ENCODE data around the gene FSTL5.
"Not testable (repeated sequence)": the region's sequence is repeated elsewhere in the genome, so short reads cannot be mapped to it uniquely, and the experiment has no call there.

Gene FSTL5

DNA sequence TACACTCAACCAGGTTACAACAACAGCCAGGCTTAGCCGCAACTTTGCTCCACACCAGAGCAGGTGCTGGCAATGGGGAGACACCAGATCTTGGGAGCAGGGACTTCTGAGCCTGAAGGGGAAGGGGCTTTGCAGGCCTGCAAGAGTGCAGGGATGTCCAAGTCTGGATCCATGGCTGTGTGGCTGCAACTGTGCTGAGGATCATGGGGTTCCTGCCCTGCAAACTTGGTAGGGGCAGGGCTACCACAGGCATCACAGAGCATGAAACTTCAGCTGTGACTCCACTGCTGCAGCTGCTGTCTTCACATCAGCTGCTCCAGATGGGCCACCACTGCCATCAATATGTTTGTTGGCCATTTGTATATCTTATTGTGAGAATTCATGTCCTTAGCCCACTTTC, 340.4 kb downstream of the FSTL5 start:
- no peak for DNase-seq

DNA sequence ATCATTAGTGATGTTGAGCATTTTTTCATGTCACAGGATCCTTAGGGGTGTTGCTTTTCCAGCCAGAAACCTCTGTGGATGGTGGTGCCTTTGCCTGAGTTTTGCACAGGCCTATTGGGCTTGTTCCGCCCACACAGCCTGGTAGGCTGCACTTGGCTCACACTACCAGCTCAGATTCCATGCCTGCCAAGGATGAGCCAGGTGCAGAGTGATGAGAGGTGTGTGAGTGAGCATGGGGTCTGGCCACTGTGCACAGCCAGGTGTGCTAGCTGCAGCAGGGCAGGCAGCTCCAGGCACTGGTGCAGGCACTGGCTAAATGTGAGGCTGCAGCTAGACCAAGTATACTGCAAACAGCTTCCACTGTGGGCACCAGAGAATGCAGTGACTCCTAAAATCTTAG, 341.6 kb downstream of the FSTL5 start:
- no peak for DNase-seq

DNA sequence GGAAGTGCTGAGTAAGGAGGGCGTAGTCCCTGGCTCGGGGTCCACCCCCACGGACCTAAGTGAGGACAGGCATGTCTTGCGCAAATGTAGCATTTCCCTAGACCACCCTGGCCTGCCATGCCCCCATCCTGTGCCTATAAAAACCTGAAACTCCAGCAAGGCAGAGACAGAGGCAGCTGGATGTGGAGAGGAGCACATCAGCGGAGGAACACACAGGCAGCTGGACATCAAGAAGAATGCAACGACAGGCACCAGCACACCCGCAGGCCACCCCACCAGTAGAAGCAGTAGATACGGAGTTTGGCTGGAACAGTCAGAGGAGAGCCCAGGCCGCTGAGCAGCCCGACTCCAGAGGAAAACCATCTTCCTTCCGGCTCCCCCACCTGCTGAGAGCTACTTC, 345.9 kb downstream of the FSTL5 start:
- DNase-seq = no peak

DNA sequence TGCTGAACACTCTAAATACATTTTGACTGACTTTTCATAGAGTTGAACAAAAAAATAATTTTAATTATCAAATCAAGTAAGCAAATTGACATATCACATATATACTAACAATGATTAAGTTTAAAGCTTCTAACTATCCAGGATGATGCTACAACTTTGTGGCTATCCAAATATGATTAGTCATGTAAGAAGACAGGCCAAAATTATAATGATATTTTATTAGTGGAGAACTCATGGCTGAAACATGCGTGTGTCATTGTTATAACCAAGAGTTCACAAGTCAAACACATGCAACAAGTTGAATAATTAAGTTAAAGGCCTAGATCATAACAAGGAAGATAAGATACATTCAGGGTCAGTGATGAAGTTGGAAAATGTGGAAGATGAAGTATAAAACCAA, 346.8 kb downstream of the FSTL5 start:
- DNase-seq = no peak

DNA sequence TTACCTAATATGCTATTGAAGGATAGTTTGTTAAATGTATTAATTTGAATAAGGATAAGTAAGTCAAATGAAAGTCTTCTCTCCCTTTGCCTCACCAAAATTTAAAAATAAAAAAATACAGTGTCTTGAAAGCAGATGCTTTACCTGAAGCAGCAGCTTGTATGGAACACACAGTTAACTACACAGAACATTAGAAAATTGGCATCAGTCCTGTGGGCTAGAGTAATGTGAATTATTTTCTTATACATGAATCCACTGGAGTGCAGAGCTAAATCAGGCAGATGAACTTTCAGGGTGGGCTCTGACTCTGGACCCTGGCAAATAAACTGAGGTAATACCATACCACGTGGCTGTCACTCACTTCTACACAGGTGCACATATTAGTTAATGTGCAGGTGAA, 348.0 kb downstream of the FSTL5 start:
- no peak for DNase-seq

DNA sequence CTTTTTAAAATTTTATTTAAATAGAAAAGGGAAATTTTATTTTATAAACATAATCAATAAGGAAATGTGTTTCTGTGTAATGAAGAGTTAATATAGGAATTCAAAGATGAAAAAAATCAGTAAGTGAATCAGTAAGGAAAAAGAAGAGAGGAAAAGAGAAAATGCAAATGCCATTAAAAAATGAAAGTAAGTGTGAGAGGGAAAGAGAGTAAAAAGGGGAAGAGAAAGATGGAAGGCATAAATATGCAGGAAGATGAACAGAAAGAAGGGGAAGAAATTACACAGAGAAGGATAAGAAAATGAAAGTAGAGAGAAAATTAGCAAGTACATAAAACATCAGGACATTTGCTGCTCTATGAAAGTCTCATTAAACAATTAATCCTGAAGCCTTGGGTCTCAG, 349.9 kb downstream of the FSTL5 start:
- no peak for DNase-seq

DNA sequence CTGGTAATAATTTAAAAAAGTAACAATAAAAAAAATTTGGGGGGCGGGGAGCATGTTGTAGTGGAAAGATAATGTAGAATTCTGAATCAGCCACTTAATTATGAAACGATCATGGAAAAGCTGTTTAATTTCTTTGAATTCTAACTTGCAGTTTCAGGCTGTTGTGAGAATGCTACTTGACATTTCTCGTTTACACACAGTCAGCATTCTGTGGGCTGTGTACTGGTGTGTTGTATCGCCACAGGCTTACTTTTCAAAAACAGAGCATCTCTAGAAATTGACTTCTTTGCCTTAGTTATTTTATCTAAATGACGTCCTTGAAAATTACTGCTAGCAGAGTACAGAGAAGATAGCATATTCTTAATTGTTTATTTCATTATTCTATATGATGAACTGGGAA, 350.4 kb downstream of the FSTL5 start:
- no peak for DNase-seq

DNA sequence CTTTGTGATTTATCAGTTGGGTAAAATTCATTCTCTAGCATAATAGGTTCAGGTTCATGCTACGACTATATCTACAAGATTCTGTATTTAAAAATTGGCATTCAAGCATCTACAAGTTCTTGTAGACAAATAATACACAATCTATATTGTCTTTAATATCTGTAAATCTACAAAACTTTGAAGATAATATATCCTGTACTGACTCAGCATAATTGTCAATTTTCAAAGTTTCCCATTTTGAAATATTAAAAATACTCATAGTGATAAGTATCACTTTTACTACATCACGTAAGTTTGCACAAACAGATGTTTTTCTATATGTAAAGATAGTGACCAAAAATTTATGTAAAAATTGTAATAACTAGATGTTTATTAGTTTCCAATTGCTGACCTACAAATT, 360.6 kb downstream of the FSTL5 start:
- no peak for DNase-seq

DNA sequence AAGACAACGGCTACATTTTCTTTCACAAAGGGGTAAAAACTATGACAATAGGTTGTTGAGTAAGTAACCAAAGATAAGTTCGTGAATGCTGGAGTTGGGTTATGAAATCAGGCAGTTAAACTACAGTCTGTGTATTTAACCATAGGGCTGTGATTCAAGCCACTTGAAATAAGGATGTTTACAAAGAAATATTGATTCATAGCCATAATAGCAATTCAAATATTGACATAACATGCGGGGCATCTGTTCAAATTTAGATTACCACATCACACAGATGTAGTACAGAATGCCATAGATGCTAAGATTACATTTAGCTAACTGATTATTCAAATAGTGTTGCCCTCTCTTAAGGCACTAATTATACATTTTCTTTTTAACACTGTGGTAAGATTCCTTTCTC, 364.1 kb downstream of the FSTL5 start:
- DNase-seq = no peak

DNA sequence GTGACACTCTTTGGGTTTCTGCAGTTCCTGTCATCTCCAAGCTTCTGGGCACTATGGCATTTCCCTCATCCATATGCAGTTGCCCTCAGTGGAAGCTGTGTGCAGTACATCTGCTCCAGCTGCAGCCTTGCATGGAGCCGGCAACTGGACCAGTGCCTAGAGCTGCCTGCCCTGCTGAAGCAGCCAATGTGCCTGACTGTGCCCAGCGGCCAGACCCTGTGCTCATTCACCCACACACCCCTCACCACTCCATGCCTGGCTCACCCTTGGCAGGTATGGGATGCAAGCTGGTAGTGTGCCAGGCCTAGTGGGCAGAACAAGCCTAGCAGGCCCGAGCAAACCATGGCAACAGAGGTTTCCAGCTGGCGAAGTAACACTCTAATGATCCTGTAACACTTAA, 370.8 kb downstream of the FSTL5 start:
- DNase-seq = no peak

DNA sequence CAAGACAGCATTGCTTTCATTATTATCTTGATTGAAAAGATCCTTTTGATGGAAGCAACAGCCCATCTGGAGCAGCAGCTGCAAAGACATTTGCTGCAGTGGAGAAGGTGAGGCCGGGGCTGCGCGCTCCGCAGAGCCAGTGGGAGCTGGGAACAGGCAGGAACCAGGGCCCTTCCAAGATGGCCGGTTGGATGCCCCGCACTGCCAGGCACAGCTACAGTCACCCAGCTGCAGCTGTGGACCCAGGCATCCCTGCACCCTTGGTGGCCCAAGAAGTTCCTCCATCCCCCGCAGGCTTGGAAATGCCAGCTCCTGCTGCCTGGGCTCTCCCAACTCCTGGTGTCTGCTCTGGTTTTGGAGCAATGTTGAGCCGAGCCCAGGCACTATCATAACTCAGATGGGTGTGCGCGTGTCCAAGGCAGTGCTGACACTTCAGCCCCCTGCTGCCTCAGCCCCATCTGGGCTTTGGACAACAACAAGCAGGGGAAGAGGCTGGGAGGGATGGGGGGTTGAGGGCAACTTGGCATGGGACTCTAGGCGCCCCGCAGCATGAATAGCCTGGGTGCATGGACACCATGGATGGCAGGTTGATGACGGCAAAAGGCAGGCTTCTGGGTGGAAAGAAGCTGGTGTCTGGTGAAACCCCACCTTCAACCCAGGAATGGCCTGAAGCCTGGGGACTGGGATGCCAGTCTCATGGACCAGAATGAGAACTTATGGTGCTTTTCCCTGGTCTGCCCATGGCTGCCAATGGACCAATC, 371.8 kb downstream of the FSTL5 start:
- DNase-seq = no peak

DNA sequence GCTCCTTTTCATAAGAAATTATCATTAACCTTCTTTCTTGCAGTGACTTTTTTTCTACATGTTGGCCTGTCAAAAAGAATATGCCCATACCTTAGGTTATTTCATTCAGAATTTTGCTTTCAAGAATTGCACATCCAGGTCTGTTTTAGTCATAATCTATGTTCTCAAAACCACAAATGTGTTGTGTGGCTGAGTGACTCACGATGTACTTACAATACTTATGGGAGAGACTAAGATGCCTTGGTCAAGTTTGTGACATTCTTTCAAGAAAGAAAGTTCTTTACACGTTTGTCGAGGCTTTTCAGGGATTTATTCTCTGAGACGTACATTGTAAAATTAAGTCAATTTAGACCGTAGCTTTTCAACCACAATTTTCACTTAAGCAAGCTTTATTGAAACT, 396.7 kb downstream of the FSTL5 start:
- DNase-seq = no peak

DNA sequence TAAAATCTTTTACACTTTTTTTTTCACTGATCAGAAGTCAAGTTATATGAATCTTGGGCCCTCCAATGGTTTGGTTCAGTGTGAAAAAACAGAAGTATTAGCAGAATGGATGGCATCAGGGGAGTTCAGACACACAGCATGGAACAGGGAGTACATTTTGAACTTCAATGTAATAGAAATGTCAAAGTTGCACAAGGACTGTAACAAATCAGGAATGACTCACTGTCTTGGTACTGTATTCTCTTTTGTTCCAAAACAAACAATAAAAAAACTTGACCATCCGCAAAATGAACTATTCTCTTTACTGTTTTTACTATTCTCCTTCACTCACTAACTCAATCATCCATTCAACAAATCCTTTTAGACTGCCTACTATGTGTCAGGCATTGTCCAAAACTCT, 401.0 kb downstream of the FSTL5 start:
- DNase-seq = no peak

DNA sequence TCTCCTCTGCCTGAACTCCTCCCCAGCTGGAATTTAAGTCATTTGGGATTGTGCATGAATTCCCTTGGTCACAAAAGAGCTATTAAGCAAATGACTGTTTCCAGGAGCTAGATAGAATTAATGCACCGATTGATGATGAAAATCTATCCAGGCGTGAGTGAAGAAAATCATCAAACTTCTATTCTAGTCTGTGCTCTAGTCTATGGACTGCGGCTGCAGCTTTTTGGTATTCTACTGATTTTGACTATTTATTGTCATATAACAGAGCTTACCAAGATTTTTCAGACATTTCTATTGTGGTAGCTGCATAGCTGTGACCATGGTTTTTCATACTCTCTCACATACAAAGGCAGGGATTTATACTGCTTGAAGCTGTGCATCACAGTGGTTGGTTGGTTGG, 403.8 kb downstream of the FSTL5 start:
- DNase-seq = no peak

DNA sequence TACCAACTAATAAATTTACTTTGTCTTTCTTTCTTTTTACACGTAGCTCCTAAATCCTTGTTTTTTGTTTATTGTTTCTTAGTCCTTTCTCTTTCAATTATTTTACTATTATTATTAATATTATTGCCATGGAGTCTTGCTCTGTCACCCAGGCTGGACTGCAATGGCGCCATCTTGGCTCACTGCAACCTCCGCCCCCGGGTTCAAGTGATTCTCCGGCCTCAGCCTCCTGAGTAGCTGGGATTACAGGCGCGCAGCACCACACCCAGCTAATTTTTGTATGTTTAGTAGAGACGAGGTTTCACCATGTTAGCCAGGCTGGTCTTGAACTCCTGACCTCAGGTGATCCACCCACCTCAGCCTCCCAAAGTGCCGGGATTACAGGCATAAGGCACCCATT, 405.4 kb downstream of the FSTL5 start:
- not testable (repeated sequence) for DNase-seq

DNA sequence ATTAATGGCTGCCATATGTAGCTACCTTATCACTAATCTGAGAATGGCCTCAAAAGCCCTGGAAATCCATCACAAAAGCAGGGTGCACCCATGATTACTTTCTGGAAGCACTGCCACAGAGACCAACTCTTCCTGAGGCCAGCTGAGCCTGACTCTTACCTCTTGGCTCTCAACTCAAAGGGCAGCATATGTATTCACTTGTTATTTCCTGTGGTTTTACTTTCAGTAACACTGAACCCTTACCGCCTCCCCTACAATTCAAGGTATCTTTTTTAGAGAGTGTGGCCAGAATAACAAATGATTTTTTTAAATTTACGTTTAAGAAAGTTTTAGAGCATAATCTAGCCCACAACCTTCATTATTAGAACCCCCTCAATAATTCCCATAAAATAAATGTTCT, 434.9 kb downstream of the FSTL5 start:
- no peak for DNase-seq

DNA sequence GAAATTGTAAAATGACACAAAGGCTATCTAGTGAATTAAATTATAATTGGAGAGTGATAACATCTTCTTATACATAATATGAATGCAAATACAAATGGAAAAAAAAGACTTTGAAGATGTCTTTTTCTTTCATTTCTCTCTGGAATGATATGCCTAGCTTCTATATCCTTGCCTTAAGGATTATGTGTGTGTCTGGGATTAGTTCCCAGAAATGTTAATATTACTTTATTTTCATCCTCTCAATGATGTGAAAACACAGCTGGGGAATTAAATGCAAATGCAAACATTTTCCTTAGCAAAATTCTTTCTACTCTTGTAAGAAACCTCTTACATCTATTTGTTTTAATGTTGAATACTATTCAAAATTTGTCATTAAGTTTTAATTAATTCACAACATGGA, 441.9 kb downstream of the FSTL5 start:
- DNase-seq = no peak

DNA sequence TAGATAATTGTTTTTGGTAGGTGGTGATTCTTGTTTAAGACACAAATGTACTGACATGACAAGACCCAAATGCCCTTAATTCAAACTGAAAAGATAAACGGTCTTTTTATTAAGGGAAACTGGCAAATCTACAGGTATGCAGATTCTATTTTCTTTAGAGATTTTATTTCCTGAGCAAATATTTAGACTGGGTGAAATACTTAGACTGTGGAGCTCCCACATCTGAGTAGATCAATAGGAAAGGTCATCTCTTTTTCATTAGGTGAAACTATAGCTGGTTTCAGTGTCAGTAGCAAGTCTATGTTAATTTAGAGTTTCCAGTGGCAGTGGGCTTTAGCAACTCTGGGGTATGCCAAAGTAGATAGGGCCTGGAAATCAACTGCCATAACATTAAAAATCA, 446.7 kb downstream of the FSTL5 start:
- DNase-seq = no peak

DNA sequence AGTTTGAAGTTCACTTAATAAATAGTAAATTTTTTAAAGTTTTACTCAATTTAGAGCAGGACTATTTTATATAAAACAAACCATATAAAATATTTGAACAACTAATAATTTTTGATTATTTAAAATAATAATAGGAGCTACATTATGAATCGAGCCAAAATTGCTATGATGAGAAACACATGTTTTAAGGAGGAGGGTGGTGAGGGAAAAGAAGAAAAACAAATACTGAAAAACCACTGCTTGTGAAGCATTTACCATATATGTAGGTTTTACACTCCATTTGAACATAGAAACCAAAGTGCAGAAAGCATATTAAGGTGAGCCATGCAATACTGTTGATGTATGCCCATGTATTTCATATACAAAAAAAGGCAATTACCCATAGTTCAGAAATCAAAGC, 448.9 kb downstream of the FSTL5 start:
- no peak for DNase-seq

DNA sequence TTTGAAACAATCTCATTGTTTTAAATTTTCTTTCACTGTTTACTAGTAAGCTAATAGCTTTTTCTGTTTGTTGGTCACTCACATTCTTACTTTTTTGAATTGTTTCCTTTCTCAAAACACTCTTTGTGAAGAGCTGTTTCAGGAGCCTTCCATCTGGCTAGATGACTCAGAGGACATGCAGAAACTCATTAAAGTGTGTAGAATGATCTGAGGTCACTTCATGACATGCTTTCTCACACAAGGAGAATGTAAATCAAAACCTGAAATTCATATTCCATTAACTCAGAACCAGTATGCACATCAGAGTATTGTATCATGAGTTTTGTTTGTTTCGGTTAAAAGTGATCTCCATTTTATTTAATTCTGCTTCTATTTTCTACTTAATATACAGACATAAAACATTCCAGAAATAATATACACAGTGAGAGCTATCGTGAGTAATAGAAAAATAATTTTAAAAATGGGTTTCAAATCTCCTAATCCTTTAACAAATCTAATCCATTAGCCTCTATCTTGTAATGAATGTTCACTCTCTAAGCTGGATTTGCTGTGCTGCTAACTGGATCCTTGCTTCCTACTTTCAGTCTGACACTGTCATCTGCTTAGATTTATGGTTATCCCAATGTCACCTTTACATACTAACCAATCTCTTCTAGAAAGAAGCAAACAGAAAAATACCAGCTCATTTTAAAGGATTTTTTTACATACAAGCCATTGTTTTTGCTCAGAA, 449.6 kb downstream of the FSTL5 start:
- no peak for DNase-seq

DNA sequence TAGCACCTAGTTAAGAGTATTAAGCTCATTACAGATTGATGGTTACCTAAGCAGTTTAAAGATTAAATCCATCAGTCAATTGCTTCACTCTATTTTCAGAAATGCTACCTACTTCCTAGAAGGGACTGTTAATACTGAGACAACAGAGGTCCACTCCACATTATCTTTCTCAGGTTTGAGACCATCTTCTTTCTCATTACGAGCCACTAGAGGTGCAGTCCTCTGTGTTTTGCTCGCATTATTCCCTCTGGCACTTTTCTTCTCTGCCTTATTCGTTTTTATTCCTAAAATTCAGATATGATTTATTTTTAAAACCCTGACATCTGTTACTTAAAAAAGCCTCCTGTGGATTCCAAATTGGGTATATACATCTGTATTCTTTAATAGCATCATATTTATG, 459.1 kb downstream of the FSTL5 start:
- no peak for DNase-seq

DNA sequence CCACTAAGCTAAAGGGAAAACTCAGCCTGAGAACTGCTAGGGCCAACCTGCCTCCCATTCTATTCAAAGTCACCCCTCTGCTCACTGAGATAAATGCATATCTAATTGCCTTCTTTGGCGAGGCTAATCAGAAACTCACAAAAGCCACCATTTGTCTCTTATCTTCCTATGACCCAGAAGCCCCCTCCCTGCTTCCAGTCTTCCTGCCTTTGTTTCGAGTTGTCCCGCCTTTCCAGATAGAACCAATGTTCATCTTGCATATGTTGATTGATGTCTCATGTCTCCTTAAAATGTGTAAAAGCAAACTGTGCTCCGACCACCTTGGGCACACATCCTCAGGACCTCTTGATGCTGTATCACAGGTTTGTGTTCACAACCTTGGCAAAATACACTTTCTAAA, 459.8 kb downstream of the FSTL5 start:
- no peak for DNase-seq

DNA sequence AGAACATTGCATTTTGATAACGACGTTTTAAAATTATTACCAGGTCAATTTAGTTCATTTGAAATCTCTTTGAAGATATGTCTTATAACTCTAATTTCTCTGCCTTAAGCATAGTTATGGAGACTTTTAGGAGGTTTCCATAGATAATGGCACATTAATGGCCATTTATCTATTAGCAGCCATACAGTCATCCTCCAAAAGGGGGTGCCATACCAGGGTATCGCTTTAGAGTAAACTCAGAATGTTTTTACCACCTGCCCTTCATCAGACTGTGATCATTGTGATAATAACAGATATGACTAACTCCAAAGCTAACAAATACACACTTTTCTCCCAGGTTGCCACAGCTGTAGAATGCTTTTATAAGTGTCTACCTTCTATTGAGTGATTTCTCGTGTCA, 461.5 kb downstream of the FSTL5 start:
- DNase-seq = no peak

DNA sequence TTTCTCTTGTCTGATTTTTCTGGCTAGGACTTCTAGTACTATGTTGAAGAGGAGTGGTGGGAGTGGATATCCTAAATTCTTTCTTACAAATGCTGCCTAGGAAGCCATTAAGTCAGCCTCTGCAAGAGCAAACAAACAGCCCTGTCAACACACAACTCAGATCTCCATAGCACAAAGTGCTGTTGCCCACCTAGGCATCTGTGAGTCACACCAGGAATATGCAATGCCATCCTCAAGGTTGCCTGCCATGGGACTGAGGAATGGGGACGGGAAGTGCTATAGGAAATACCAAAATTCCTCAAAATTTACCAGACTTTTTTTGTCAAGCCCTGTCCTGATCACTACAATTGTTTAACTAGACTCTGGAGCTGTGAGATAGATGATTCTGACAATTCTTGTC, 466.9 kb downstream of the FSTL5 start:
- no peak for DNase-seq

DNA sequence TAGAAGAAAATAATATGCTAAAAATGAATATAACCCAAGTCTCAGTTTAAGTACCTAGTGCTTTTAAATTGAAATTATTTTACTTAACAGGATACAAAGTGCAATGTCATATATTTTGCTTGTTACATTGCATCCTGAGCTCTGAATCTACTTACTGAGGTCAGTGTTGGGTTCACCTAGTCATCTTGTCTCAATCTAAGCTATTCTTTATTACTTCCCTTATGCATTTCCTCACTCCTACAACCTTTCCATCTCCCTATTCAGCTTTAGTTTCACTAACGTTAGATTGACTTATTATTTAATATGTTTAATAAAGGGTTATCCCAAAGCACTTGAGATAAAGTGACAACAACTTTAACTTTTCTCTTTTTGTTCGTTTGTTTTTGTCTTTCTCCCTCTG, 483.7 kb downstream of the FSTL5 start:
- no peak for DNase-seq
